Esophagus squamous epithelium (tissue), 5 donors: ENCODE data around the gene SYT14. TPM values are rescaled to one million over a fixed set of nuclear protein-coding genes. Genes with fewer than 3 reads are reported as not detected.
"Not testable (repeated sequence)": the region's sequence is repeated elsewhere in the genome, so short reads cannot be mapped to it uniquely, and the experiment has no call there.

Experiments
- DNase-seq: peaks from one replicate; lab custom pipeline; 2025; lab: John Stamatoyannopoulos, UW
- H3K27ac ChIP-seq, 4 donors: fragments of 200-600 bp; sonication (generic); one replicate each; pipeline ENCODE4 v1.5.1; 2016 to 2019; ENCODE audit warnings: mild to moderate bottlenecking in 1 of 4
- H3K27me3 ChIP-seq, 4 donors: fragments of 200-600 bp; sonication (generic); 1 replicate in 3 of 4; 2 replicates in 1 of 4; pipeline versions ENCODE4 v1.5.1 to v1.6.0; 2017 to 2021; ENCODE audit warnings: antibody characterized with exemption in 1 of 4
- H3K36me3 ChIP-seq, 3 donors: fragments of 200-600 bp; sonication (generic); one replicate each; pipeline ENCODE4 v1.5.1; 2016 to 2019
- H3K4me1 ChIP-seq, 3 donors: fragments of 200-600 bp; sonication (generic); one replicate each; pipeline ENCODE4 v1.5.1; 2017 to 2019
- H3K4me3 ChIP-seq, 4 donors: fragments of 200-600 bp; sonication (generic); 1 replicate in 3 of 4; 2 replicates in 1 of 4; pipeline ENCODE4 v1.5.1; 2016 to 2019; ENCODE audit warnings: mild to moderate bottlenecking in 2 of 4, moderate library complexity in 1 of 4
- H3K9me3 ChIP-seq, 3 donors: fragments of 200-600 bp; sonication (generic); one replicate each; pipeline ENCODE4 v1.5.1; 2016 to 2019
- POLR2A ChIP-seq, 4 donors: fragments of 450-650 bp; IDR thresholded peaks; one replicate each; pipeline ENCODE4 v1.6.1; 2017; ENCODE audit warnings: antibody characterized with exemption in 4 of 4, mild to moderate bottlenecking in 4 of 4, moderate library complexity in 3 of 4
- WGBS, 2 donors: methylation state at CpG; one replicate each; pipeline ENCODE4 v1.1.5; 2018; 5-methylcytosine and 5-hydroxymethylcytosine counted together
- intact Hi-C: fragments of 100-400 bp; cut with DNase I; formaldehyde crosslinking; loops from one replicate; pipeline ENCODE4 v1.15.0; 2022
- total RNA-seq, 4 donors: library from RNA; depleted of rRNA; stranded (reverse); fragments of >200 nt; gene quantifications; one replicate each; pipeline ENCODE4 v1.1.0, GENCODE V29; 2016
- TF ChIP-seq, protein P1 (sequence below), 6 experiments: fragments of 450-650 bp in 4 of 6; fragments of 200-600 bp in 2 of 6; sonication (generic) in 2 of 6; IDR thresholded peaks; one replicate each; pipeline ENCODE4 v1.5.1; 2016 to 2019; ENCODE audit warnings: antibody characterized with exemption in 6 of 6, mild to moderate bottlenecking in 4 of 6, moderate library complexity in 4 of 6
- donor health status: DM: yes; HTN: yes; CAD: no.

The SYT14 gene
- total RNA-seq, 4 donors from 2014 or later: not detected

DNA sequence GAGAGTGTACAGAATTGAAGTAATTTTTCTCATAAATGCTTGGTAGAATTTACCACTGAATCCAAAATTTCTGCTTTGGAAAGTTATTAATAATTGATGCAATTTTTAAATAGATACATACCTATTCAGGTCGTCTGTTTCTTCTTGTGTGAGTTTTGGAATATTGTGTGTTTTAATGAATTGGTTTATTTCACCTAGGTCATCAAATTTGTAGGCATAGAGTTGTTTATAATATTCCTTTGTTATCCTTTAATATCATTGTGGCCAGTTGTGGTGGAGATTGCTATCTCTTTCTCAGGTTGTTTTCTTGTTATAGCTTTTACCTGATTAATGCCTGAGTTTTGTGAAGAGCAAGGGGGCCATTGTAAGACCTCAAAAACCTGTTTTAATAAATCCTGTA is 93.5 kb downstream of the SYT14 start:
- WGBS, 2 donors: 35 to 53% methylated on average over 1 of the region's 1 CpG

DNA sequence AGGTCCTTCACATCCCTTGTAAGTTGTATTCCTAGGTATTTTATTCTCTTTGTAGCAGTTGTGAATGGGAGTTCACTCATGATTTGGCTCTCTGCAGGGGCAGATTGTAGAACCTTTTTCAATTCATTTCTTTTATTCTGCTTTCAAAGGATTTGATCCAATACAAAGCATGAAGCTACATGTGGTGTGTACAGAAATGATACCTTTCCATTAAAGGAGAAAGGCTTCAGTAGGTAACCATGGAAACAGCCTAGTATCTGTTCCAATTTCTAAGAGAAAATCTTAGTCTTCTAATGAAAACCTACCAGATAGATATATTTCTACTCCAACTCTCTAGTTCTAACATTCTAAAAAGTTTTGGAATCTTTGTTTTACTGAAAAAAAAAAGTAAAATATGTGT is 105.0 kb downstream of the SYT14 start:
- no peaks in the 10 kb centered on the region for H3K4me1 ChIP-seq
- DNase-seq: no peak
- no peaks in the 10 kb centered on the region for H3K27me3 ChIP-seq
- TF ChIP-seq, protein P1, sequence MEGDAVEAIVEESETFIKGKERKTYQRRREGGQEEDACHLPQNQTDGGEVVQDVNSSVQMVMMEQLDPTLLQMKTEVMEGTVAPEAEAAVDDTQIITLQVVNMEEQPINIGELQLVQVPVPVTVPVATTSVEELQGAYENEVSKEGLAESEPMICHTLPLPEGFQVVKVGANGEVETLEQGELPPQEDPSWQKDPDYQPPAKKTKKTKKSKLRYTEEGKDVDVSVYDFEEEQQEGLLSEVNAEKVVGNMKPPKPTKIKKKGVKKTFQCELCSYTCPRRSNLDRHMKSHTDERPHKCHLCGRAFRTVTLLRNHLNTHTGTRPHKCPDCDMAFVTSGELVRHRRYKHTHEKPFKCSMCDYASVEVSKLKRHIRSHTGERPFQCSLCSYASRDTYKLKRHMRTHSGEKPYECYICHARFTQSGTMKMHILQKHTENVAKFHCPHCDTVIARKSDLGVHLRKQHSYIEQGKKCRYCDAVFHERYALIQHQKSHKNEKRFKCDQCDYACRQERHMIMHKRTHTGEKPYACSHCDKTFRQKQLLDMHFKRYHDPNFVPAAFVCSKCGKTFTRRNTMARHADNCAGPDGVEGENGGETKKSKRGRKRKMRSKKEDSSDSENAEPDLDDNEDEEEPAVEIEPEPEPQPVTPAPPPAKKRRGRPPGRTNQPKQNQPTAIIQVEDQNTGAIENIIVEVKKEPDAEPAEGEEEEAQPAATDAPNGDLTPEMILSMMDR (IDR thresholded peaks at IDR 0.05): no peak
- no peak for TF ChIP-seq POLR2A (IDR thresholded peaks at IDR 0.05)
- intact Hi-C loops: no loop called here
- H3K4me3 ChIP-seq: no peak overlapping the region
- no peak overlapping the region for H3K27ac ChIP-seq
- H3K9me3 ChIP-seq: no peaks in the 10 kb centered on the region
- H3K36me3 ChIP-seq: no peaks in the 10 kb centered on the region

More for the DNA sequence above, 93.5 kb downstream of the SYT14 start:
- Histone ChIP-seq H3K27ac (no peak overlapping the region), H3K27me3 (no peaks in the 10 kb centered on the region), H3K4me3 (no peak overlapping the region), H3K9me3 (no peaks in the 10 kb centered on the region), H3K36me3 (no peaks in the 10 kb centered on the region), H3K4me1 (no peaks in the 10 kb centered on the region)
- DNase-seq: no peak
- TF ChIP-seq POLR2A (IDR thresholded peaks at IDR 0.05): no peak
- TF ChIP-seq, protein P1 (IDR thresholded peaks at IDR 0.05): no peak
- intact Hi-C loops: no loop called here

DNA sequence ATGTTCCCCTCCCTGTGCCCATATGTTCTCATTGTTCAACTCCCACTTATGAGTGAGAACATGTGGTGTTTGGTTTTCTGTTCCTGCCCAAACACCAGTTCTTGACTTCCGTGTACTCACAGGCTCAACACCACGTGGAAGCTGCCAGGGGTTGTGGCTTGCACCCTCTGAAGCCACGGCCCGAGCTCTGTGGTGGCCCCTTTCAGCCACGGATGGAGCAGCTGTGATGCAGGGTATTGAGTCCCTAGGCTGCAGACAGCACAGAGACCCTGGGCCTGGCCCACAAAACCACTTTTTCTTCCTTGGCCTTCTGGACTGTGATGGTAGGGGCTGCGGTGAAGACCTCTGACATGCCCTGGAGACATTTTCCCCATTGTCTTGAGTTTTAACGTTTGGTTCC is 111.6 kb downstream of the SYT14 start:
- Histone ChIP-seq H3K27ac (no peak overlapping the region), H3K4me3 (no peak overlapping the region), H3K36me3 (no peaks in the 10 kb centered on the region), H3K9me3 (no peaks in the 10 kb centered on the region), H3K27me3 (no peaks in the 10 kb centered on the region), H3K4me1 (no peaks in the 10 kb centered on the region)
- intact Hi-C loops: no loop called here
- TF ChIP-seq POLR2A (IDR thresholded peaks at IDR 0.05): no peak
- TF ChIP-seq, protein P1 (IDR thresholded peaks at IDR 0.05): no peak
- no peak for DNase-seq
- 63 to 72% methylated on average over 7 of the region's 7 CpGs for WGBS, 2 donors

DNA sequence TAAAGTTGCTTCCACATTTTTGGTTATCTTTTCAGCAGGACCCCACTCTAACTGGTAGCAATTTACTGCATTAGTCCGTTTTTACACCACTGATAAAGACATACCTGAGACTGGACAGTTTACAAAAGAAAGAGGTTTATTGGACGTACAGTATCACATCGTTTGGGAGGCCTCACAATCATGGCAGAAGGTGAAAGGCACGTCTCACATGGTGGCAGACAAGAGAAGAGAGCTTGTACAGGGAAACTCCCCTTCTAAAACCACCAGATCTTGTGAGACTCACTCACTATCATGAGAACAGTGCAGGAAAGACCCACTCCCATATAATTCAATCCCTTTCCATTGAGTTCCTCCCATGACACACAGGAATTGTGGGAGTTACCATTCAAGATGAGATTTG is 112.5 kb downstream of the SYT14 start:
- 54 to 56% methylated on average over 4 of the region's 4 CpGs for WGBS, 2 donors
- H3K27ac ChIP-seq, intact Hi-C loops, H3K4me3 ChIP-seq, H3K4me1 ChIP-seq, H3K9me3 ChIP-seq, DNase-seq, H3K27me3 ChIP-seq, H3K36me3 ChIP-seq: not testable (repeated sequence)

DNA sequence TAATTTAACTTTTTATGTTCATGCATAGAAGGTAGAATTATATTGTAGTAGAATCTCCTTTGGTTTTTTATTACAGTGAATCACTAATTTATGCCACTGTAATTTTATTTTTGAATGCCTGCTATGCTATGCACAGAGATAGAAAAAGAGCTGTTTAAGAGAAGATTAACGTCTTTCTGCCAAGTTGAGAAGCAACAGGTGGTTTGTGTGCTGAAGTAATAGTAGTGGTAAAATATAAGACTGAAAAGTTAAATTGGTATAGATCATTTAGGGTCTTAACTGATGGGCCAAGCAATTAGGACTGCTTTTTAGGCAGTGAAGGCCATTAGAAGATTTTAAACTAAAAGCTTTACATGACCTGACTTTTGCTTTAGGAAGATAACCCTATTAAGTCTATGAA is 115.1 kb downstream of the SYT14 start:
- Histone ChIP-seq H3K27me3 (no peaks in the 10 kb centered on the region), H3K27ac (no peak overlapping the region), H3K36me3 (no peaks in the 10 kb centered on the region), H3K4me3 (no peak overlapping the region), H3K4me1 (no peaks in the 10 kb centered on the region), H3K9me3 (no peaks in the 10 kb centered on the region)
- 39 to 70% methylated on average over 1 of the region's 1 CpG for WGBS, 2 donors
- intact Hi-C loops: no loop called here
- DNase-seq: no peak
- TF ChIP-seq, protein P1 (IDR thresholded peaks at IDR 0.05): no peak
- TF ChIP-seq POLR2A (IDR thresholded peaks at IDR 0.05): no peak

DNA sequence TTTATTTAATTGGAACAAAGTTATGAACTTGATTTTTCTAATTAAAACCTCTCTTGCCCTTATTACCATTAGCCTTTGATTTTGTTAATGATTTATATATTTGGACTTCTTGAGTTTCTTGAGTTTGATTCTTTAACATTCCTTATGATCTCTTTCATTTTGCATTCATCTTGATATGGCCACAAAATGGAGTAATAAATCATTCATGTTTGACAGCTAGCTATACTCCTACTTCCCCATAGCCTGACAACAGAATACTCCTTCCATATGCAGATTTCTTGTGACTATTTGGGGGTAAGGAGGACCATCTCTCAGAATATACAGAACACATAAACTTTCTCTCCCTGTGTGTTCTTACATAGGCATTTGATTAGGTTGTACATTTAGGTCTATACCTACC is 119.6 kb downstream of the SYT14 start:
- H3K9me3 ChIP-seq: no peaks in the 10 kb centered on the region
- TF ChIP-seq POLR2A (IDR thresholded peaks at IDR 0.05): no peak
- TF ChIP-seq, protein P1 (IDR thresholded peaks at IDR 0.05): no peak
- DNase-seq: no peak
- no peaks in the 10 kb centered on the region for H3K4me1 ChIP-seq
- intact Hi-C loops: no loop called here
- H3K27me3 ChIP-seq: no peaks in the 10 kb centered on the region
- no peaks in the 10 kb centered on the region for H3K36me3 ChIP-seq
- no peak overlapping the region for H3K4me3 ChIP-seq
- H3K27ac ChIP-seq: no peak overlapping the region
